ENCODE data around the gene PPTC7.
"Not testable (repeated sequence)": the region's sequence is repeated elsewhere in the genome, so short reads cannot be mapped to it uniquely, and the experiment has no call there.

PPTC7 gene

GRCh38 chr12:110585231-110585799 is 2.2 kb upstream of the PPTC7 start:
- DNase-seq, result peak; percentile 78 to 86

- DNase-seq, result peak; percentile 81 to 88
Observed at GRCh38 chr12:110582276-110583136, 612 bp downstream of the PPTC7 start.

GRCh38 chr12:110581931-110582275 is 1.2 kb downstream of the PPTC7 start:
- peak in 1 of 2 donors; percentile 24 for DNase-seq

- DNase-seq, result peak in 1 of 2 donors; percentile 29
Observed at GRCh38 chr12:110579535-110580253, 3.4 kb downstream of the PPTC7 start.

GRCh38 chr12:110578694-110579534 is 4.2 kb downstream of the PPTC7 start:
- DNase-seq, result peak in 1 of 2 donors; percentile 37

- peak; percentile 21 to 72 for DNase-seq
Observed at GRCh38 chr12:110577864-110578693, 5.0 kb downstream of the PPTC7 start.

- DNase-seq, result no peak
Observed at GRCh38 chr12:110576504-110576903, 6.6 kb downstream of the PPTC7 start.

- DNase-seq, result no peak
Observed at GRCh38 chr12:110575326-110575725, 7.8 kb downstream of the PPTC7 start.

- not testable (repeated sequence) for DNase-seq
Observed at GRCh38 chr12:110574717-110575230, 8.3 kb downstream of the PPTC7 start.

GRCh38 chr12:110574044-110574443 is 9.1 kb downstream of the PPTC7 start:
- DNase-seq, result no peak

- DNase-seq, result not testable (repeated sequence)
Observed at GRCh38 chr12:110570798-110571197, 12.3 kb downstream of the PPTC7 start.

GRCh38 chr12:110569838-110570237 is 13.3 kb downstream of the PPTC7 start:
- not testable (repeated sequence) for DNase-seq

GRCh38 chr12:110568752-110569151 is 14.4 kb downstream of the PPTC7 start:
- DNase-seq, result no peak

GRCh38 chr12:110566993-110567392 is 16.1 kb downstream of the PPTC7 start:
- DNase-seq, result no peak

- no peak for DNase-seq
Observed at GRCh38 chr12:110565894-110566871, 16.9 kb downstream of the PPTC7 start.

- DNase-seq, result no peak
Observed at GRCh38 chr12:110564471-110564991, 18.6 kb downstream of the PPTC7 start.

GRCh38 chr12:110563702-110564470 is 19.2 kb downstream of the PPTC7 start:
- DNase-seq, result no peak

GRCh38 chr12:110562386-110562785 is 20.7 kb downstream of the PPTC7 start:
- DNase-seq, result peak; percentile 65 to 80
